Measurements from ENCODE around the gene CCDC3. TPM values are rescaled to one million over a fixed set of nuclear protein-coding genes. Genes with fewer than 3 reads are reported as not detected.
A peak's percentile ranks its signal among the peaks of the same experiment; 100 is the strongest.

The CCDC3 gene
- total and polyA plus RNA-seq, 2 of the 8 experiments (the other 6 are each of a cell fraction or from before 2014, with no cell fraction given) = 3.4 to 3.7 TPM

DNA sequence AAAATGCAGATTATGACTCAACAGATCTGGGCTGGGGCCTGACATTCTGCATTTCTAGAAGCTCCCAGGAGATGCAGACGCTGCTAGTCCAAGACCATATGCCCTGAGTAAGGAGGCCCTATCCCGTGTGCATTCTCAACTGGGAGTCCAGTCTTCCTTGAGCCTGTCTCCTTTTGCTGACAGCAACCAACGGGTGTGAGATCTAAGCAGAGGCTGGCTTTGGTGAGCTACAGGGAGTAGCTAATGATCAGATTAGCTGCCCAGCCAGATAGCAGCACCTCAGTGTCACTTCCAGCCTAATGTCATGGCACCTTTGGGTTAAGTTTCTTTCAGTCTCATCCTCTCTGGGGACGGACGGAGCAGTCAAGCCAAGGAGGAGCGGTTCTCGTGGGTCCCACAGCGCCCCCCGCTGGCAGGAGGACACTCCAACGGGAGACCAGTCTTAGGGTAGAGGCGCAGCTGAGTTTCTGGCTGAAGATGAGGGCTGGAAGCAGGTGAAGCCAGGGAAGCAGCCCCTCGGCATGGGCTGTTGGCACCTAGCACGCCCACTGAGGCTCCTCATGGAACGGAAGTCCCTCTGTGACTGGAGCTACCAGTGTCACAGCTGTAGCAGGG, 154.0 kb downstream of the CCDC3 start (continued):
- TF ChIP-seq, protein P1, sequence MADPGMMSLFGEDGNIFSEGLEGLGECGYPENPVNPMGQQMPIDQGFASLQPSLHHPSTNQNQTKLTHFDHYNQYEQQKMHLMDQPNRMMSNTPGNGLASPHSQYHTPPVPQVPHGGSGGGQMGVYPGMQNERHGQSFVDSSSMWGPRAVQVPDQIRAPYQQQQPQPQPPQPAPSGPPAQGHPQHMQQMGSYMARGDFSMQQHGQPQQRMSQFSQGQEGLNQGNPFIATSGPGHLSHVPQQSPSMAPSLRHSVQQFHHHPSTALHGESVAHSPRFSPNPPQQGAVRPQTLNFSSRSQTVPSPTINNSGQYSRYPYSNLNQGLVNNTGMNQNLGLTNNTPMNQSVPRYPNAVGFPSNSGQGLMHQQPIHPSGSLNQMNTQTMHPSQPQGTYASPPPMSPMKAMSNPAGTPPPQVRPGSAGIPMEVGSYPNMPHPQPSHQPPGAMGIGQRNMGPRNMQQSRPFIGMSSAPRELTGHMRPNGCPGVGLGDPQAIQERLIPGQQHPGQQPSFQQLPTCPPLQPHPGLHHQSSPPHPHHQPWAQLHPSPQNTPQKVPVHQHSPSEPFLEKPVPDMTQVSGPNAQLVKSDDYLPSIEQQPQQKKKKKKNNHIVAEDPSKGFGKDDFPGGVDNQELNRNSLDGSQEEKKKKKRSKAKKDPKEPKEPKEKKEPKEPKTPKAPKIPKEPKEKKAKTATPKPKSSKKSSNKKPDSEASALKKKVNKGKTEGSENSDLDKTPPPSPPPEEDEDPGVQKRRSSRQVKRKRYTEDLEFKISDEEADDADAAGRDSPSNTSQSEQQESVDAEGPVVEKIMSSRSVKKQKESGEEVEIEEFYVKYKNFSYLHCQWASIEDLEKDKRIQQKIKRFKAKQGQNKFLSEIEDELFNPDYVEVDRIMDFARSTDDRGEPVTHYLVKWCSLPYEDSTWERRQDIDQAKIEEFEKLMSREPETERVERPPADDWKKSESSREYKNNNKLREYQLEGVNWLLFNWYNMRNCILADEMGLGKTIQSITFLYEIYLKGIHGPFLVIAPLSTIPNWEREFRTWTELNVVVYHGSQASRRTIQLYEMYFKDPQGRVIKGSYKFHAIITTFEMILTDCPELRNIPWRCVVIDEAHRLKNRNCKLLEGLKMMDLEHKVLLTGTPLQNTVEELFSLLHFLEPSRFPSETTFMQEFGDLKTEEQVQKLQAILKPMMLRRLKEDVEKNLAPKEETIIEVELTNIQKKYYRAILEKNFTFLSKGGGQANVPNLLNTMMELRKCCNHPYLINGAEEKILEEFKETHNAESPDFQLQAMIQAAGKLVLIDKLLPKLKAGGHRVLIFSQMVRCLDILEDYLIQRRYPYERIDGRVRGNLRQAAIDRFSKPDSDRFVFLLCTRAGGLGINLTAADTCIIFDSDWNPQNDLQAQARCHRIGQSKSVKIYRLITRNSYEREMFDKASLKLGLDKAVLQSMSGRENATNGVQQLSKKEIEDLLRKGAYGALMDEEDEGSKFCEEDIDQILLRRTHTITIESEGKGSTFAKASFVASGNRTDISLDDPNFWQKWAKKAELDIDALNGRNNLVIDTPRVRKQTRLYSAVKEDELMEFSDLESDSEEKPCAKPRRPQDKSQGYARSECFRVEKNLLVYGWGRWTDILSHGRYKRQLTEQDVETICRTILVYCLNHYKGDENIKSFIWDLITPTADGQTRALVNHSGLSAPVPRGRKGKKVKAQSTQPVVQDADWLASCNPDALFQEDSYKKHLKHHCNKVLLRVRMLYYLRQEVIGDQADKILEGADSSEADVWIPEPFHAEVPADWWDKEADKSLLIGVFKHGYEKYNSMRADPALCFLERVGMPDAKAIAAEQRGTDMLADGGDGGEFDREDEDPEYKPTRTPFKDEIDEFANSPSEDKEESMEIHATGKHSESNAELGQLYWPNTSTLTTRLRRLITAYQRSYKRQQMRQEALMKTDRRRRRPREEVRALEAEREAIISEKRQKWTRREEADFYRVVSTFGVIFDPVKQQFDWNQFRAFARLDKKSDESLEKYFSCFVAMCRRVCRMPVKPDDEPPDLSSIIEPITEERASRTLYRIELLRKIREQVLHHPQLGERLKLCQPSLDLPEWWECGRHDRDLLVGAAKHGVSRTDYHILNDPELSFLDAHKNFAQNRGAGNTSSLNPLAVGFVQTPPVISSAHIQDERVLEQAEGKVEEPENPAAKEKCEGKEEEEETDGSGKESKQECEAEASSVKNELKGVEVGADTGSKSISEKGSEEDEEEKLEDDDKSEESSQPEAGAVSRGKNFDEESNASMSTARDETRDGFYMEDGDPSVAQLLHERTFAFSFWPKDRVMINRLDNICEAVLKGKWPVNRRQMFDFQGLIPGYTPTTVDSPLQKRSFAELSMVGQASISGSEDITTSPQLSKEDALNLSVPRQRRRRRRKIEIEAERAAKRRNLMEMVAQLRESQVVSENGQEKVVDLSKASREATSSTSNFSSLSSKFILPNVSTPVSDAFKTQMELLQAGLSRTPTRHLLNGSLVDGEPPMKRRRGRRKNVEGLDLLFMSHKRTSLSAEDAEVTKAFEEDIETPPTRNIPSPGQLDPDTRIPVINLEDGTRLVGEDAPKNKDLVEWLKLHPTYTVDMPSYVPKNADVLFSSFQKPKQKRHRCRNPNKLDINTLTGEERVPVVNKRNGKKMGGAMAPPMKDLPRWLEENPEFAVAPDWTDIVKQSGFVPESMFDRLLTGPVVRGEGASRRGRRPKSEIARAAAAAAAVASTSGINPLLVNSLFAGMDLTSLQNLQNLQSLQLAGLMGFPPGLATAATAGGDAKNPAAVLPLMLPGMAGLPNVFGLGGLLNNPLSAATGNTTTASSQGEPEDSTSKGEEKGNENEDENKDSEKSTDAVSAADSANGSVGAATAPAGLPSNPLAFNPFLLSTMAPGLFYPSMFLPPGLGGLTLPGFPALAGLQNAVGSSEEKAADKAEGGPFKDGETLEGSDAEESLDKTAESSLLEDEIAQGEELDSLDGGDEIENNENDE (IDR thresholded peaks at IDR 0.05; ENCODE audit: insufficient replicate concordance, low read length) = no peak
- peak; percentile 48; the same call in 1 of the 2 replicates for TF ChIP-seq SP2 (IDR thresholded peaks at IDR 0.05; ENCODE audit: low read length)
- no peak for TF ChIP-seq SP4 (IDR thresholded peaks at IDR 0.05; ENCODE audit: low read length)
- TF ChIP-seq SIN3A (conservative IDR thresholded peaks at IDR 0.05 in 1 of 2, IDR thresholded peaks at IDR 0.05 in 1 of 2; ENCODE audit: low read depth in 1 of 2, low read length in 2 of 2) = no peak
- no peak for TF ChIP-seq CHD1 (IDR thresholded peaks at IDR 0.05; ENCODE audit: low read depth, low read length)
- TF ChIP-seq, protein P2, sequence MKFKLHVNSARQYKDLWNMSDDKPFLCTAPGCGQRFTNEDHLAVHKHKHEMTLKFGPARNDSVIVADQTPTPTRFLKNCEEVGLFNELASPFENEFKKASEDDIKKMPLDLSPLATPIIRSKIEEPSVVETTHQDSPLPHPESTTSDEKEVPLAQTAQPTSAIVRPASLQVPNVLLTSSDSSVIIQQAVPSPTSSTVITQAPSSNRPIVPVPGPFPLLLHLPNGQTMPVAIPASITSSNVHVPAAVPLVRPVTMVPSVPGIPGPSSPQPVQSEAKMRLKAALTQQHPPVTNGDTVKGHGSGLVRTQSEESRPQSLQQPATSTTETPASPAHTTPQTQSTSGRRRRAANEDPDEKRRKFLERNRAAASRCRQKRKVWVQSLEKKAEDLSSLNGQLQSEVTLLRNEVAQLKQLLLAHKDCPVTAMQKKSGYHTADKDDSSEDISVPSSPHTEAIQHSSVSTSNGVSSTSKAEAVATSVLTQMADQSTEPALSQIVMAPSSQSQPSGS (IDR thresholded peaks at IDR 0.05; ENCODE audit: low read length) = no peak
- TF ChIP-seq RNF2 (IDR thresholded peaks at IDR 0.05; ENCODE audit: borderline replicate concordance, low read depth, low read length, missing control alignments, poor library complexity, severe bottlenecking) = no peak

Measured in H1 (cell line).